H1 (cell line): Measurements from ENCODE around the gene PNMA3. TPM values are rescaled to one million over a fixed set of nuclear protein-coding genes. Genes with fewer than 3 reads are reported as not detected.
"Not testable (repeated sequence)": the region's sequence is repeated elsewhere in the genome, so short reads cannot be mapped to it uniquely, and the experiment has no call there.

Experiments used
- CTCF ChIA-PET: fragments of 300-600 bp; sonication (Branson Sonifier 250); formaldehyde crosslinking; loops from one replicate; lab custom pipeline; 2021; ENCODE audit not compliant: partially characterized antibody; lab: Charles Lee
- POLR2A ChIA-PET: fragments of 300-600 bp; sonication (Branson Sonifier 250); formaldehyde crosslinking; loops from one replicate; lab custom pipeline; 2021; ENCODE audit warnings: inconsistent platforms; ENCODE audit not compliant: partially characterized antibody; lab: Charles Lee
- DNase-seq, 2 experiments: peaks; one replicate each; pipeline versions ENCODE4 v3.0.0 to v3.0.0-alpha.2; 2010 to 2022; ENCODE audit warnings: low spot score in 2 of 2, low read depth in 1 of 2, mixed read lengths in 1 of 2
- FAIRE-seq: peaks from 2 replicates; lab custom pipeline; 2011; peaks lifted over from hg19 to GRCh38; lab: Jason Lieb, UNC
- H2AFZ ChIP-seq: 2 replicates; pipeline ENCODE4 v1.8.1; 2012; ENCODE audit warnings: low read length, inconsistent platforms
- H2AK5ac ChIP-seq: 2 replicates; pipeline ENCODE4 v1.6.1; 2013; ENCODE audit warnings: low read depth, low read length
- H2BK120ac ChIP-seq: replicated peaks from 2 replicates; pipeline ENCODE3; 2013; ENCODE audit warnings: low read depth, low read length, inconsistent platforms
- H2BK12ac ChIP-seq: 2 replicates; pipeline ENCODE4 v1.6.1; 2013; ENCODE audit warnings: low read depth, low read length
- H2BK15ac ChIP-seq: 2 replicates; pipeline ENCODE4 v1.6.1; 2013; ENCODE audit warnings: low read length
- H2BK20ac ChIP-seq: 2 replicates; pipeline ENCODE4 v1.6.1; 2013; ENCODE audit warnings: low read length
- H2BK5ac ChIP-seq: 2 replicates; pipeline ENCODE4 v1.6.1; 2013; ENCODE audit warnings: low read depth, low read length
- H3K14ac ChIP-seq: 2 replicates; pipeline ENCODE4 v1.6.1; 2013; ENCODE audit warnings: inconsistent platforms; ENCODE audit not compliant: insufficient read length
- H3K18ac ChIP-seq: 2 replicates; pipeline ENCODE4 v1.6.1; 2013; ENCODE audit warnings: low read length; ENCODE audit errors: extremely low read depth
- H3K23ac ChIP-seq: 2 replicates; pipeline ENCODE4 v1.6.1; 2013; ENCODE audit warnings: inconsistent platforms; ENCODE audit not compliant: insufficient read length
- H3K23me2 ChIP-seq: 2 replicates; pipeline ENCODE4 v1.6.1; 2013; ENCODE audit warnings: low read depth, low read length
- H3K27ac ChIP-seq: 2 replicates; pipeline ENCODE4 v1.6.1; 2011; ENCODE audit warnings: low read depth, low read length, inconsistent platforms
- H3K27me3 ChIP-seq, 4 experiments: replicated peaks in 1 of 4; 1 replicate in 1 of 4; 2 replicates in 3 of 4; pipeline versions ENCODE4 v1.6.1 to v1.8.1; 2011 to 2013; ENCODE audit warnings: low read length in 3 of 4, mild to moderate bottlenecking in 3 of 4, inconsistent platforms in 2 of 4, mixed read lengths in 2 of 4, moderate library complexity in 1 of 4; ENCODE audit not compliant: control insufficient read depth in 3 of 4, insufficient read depth in 3 of 4; ENCODE audit errors: extremely low read depth in 1 of 4
- H3K36me3 ChIP-seq, 4 experiments: 2 replicates each; pipeline versions ENCODE4 v1.6.1 to v1.8.1; 2011 to 2013; ENCODE audit warnings: mild to moderate bottlenecking in 4 of 4, low read length in 3 of 4, moderate library complexity in 2 of 4, control low read depth in 1 of 4, inconsistent platforms in 1 of 4; ENCODE audit not compliant: insufficient read depth in 4 of 4, control insufficient read depth in 2 of 4
- H3K4ac ChIP-seq: replicated peaks from 2 replicates; pipeline ENCODE3; 2013; ENCODE audit warnings: low read length, low read depth, mixed read lengths, inconsistent platforms; ENCODE audit not compliant: insufficient read length
- H3K4me1 ChIP-seq, 4 experiments: replicated peaks in 1 of 4; 1 replicate in 1 of 4; 2 replicates in 3 of 4; pipeline versions ENCODE4 v1.6.1 to v1.8.1; 2011 to 2013; ENCODE audit warnings: low read length in 3 of 4, inconsistent platforms in 2 of 4, mixed read lengths in 1 of 4; ENCODE audit not compliant: insufficient read depth in 4 of 4, control insufficient read depth in 3 of 4
- H3K4me2 ChIP-seq, 2 experiments: 2 replicates each; pipeline versions ENCODE4 v1.6.1 to v1.8.1; 2011 to 2013; ENCODE audit warnings: low read depth in 2 of 2, low read length in 2 of 2, control low read depth in 1 of 2, inconsistent platforms in 1 of 2, mild to moderate bottlenecking in 1 of 2; ENCODE audit not compliant: insufficient read depth in 1 of 2
- H3K4me3 ChIP-seq, 4 experiments: fragments of 200-600, 300-600 bp in 1 of 4; sonication (generic), shearing (Covaris generic), sonication (Bioruptor Twin) in 1 of 4; 2 replicates each; pipeline versions ENCODE4 v1.5.1 to v1.8.1; 2011 to 2016; ENCODE audit warnings: low read length in 4 of 4, low read depth in 3 of 4, control low read depth in 2 of 4, inconsistent platforms in 2 of 4, mild to moderate bottlenecking in 2 of 4, mixed read lengths in 1 of 4, moderate library complexity in 1 of 4; ENCODE audit not compliant: insufficient read depth in 2 of 4; ENCODE audit errors: extremely low read depth in 1 of 4
- H3K56ac ChIP-seq: replicated peaks from 2 replicates; pipeline ENCODE3; 2013; ENCODE audit warnings: low read depth, mild to moderate bottlenecking, mixed read lengths, low read length, inconsistent platforms; ENCODE audit not compliant: insufficient read length
- H3K79me1 ChIP-seq: 2 replicates; pipeline ENCODE4 v1.6.1; 2013; ENCODE audit warnings: low read depth, low read length, control low read depth
- H3K79me2 ChIP-seq, 2 experiments: 2 replicates each; pipeline versions ENCODE4 v1.6.1 to v1.8.1; 2012 to 2013; ENCODE audit warnings: low read length in 2 of 2, mild to moderate bottlenecking in 2 of 2, inconsistent platforms in 1 of 2; ENCODE audit not compliant: insufficient read depth in 2 of 2, control insufficient read depth in 1 of 2
- H3K9ac ChIP-seq, 4 experiments: replicated peaks in 1 of 4; 1 replicate in 1 of 4; 2 replicates in 3 of 4; pipeline versions ENCODE4 v1.6.1 to v1.8.1; 2011 to 2013; ENCODE audit warnings: low read depth in 3 of 4, low read length in 3 of 4, control low read depth in 2 of 4, mild to moderate bottlenecking in 2 of 4, moderate library complexity in 2 of 4, inconsistent platforms in 1 of 4; ENCODE audit errors: extremely low read depth in 1 of 4
- H3K9me3 ChIP-seq, 2 experiments: 2 replicates each; pipeline versions ENCODE4 v1.6.1 to v1.8.1; 2012 to 2013; ENCODE audit warnings: mild to moderate bottlenecking in 2 of 2, moderate library complexity in 2 of 2, control low read depth in 1 of 2, inconsistent platforms in 1 of 2, low read depth in 1 of 2, low read length in 1 of 2, mixed read lengths in 1 of 2; ENCODE audit not compliant: insufficient read depth in 2 of 2
- H4K20me1 ChIP-seq, 2 experiments: replicated peaks in 1 of 2; 2 replicates each; pipeline versions ENCODE3 to v1.8.1; 2011 to 2013; ENCODE audit warnings: inconsistent platforms in 2 of 2, low read length in 2 of 2, mild to moderate bottlenecking in 1 of 2; ENCODE audit not compliant: insufficient read depth in 2 of 2, control insufficient read depth in 1 of 2
- H4K5ac ChIP-seq: 2 replicates; pipeline ENCODE4 v1.6.1; 2013; ENCODE audit warnings: low read length, low read depth, mixed read lengths, inconsistent platforms; ENCODE audit not compliant: insufficient read length
- H4K8ac ChIP-seq: 2 replicates; pipeline ENCODE4 v1.8.0; 2013; ENCODE audit warnings: mild to moderate bottlenecking, moderate library complexity, low read length, inconsistent platforms; ENCODE audit not compliant: insufficient read depth; ENCODE audit errors: extremely low read depth
- H4K91ac ChIP-seq: replicated peaks from 2 replicates; pipeline ENCODE3; 2013; ENCODE audit warnings: low read length, mixed read lengths, inconsistent platforms; ENCODE audit not compliant: insufficient read length
- MAFK ChIP-seq: IDR thresholded peaks from 2 replicates; pipeline ENCODE4 v1.6.1; 2012; ENCODE audit warnings: low read depth, mild to moderate bottlenecking, improper control_type of control experiment, low read length
- WGBS, 2 experiments: shearing (Covaris generic) in 1 of 2; methylation state at CpG; one replicate each; pipeline versions ENCODE4 v1.1.6 to v1.1.7; 2013 to 2015; ENCODE audit warnings: low lambda C conversion rate in 2 of 2, mixed read lengths in 2 of 2, inconsistent platforms in 1 of 2, low coverage in 1 of 2, missing lambda C conversion rate in 1 of 2; ENCODE audit not compliant: insufficient replicate concordance in 2 of 2, insufficient coverage in 1 of 2, insufficient read length in 1 of 2; ENCODE audit errors: extremely low coverage in 1 of 2, missing lambda C conversion rate in 1 of 2; 5-methylcytosine and 5-hydroxymethylcytosine counted together
- polyA plus RNA-seq, 7 experiments: library from polyadenylated mRNA; depleted of rRNA in 3 of 7; stranded (reverse) in 5 of 7; unstranded in 2 of 7; fragments of >200 nt in 5 of 7; fragments of 200-250 nt in 2 of 7; gene quantifications; 1 replicate in 5 of 7; 2 replicates in 1 of 7; 4 replicates in 1 of 7; pipeline versions ENCODE4 v1.2.1 to v1.2.3, GENCODE V29; 2011 to 2013; ENCODE audit warnings: missing spikeins in 2 of 7, mixed read lengths in 2 of 7
- total RNA-seq: library from RNA; stranded (reverse); fragmentation: NEBNext Ultra II Directional; extraction: Animal tissue kit (Norgen Biotek cat#: 25700); gene quantifications from 2 replicates; pipeline ENCODE4 v1.2.1, GENCODE V29; 2021

PNMA3 gene
- total and polyA plus RNA-seq, 2 of the 8 experiments (the other 6 are each of a cell fraction or from before 2014, with no cell fraction given): 3.3 to 6.9 TPM

DNA sequence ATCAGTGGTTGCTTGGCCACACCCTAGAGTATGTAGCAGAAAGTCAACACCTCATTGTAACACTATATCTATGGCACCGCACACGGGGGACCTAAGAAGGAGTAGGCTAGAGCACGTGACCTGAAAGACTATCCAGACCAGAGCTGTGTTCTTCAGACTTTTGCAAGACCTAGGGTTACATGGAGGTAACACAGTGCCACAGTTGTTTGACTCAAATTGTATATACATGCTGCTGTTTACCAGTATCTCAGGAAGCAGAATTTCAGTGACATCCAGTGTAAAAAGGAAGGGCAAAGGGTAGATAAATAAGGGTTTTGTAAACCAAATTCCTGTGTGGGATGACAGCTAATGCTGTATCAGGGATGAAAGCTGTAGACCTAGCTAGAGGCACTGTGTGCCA lies 46.1 kb downstream of the PNMA3 start:
- no peak overlapping the region for H3K14ac ChIP-seq
- H2BK12ac ChIP-seq: no peak overlapping the region
- H4K20me1 ChIP-seq: no peaks in the 10 kb centered on the region
- no peak overlapping the region for H3K4me2 ChIP-seq
- H3K4me3 ChIP-seq: no peak overlapping the region
- H3K9me3 ChIP-seq: no peaks in the 10 kb centered on the region
- H3K79me1 ChIP-seq: no peaks in the 10 kb centered on the region
- H3K36me3 ChIP-seq: no peaks in the 10 kb centered on the region
- H3K27me3 ChIP-seq: no peaks in the 10 kb centered on the region
- DNase-seq (no peak), FAIRE-seq (no peak)
- no peak overlapping the region for H2BK15ac ChIP-seq
- no peaks in the 10 kb centered on the region for H3K4me1 ChIP-seq
- no peak overlapping the region for H4K8ac ChIP-seq
- H2BK20ac ChIP-seq: no peak overlapping the region
- no peak overlapping the region for H2BK120ac ChIP-seq
- no peak overlapping the region for H2AFZ ChIP-seq
- H3K9ac ChIP-seq: no peak overlapping the region
- no peak overlapping the region for H3K18ac ChIP-seq
- H3K4ac ChIP-seq: no peak overlapping the region
- no peaks in the 10 kb centered on the region for H3K23me2 ChIP-seq
- H3K56ac ChIP-seq: no peak overlapping the region
- no peak overlapping the region for H2AK5ac ChIP-seq
- WGBS, 2 experiments: 91% methylated on average over 3 of the region's 3 CpGs; no CpG with 5 or more reads in 1 of the 2 experiments
- no peak overlapping the region for H2BK5ac ChIP-seq
- H3K27ac ChIP-seq: no peak overlapping the region
- TF ChIP-seq MAFK: no peak
- H3K23ac ChIP-seq: no peak overlapping the region
- ChIA-PET POLR2A (no interaction called here), CTCF (no interaction called here)
- no peaks in the 10 kb centered on the region for H3K79me2 ChIP-seq
- no peak overlapping the region for H4K5ac ChIP-seq
- H4K91ac ChIP-seq: no peak overlapping the region

DNA sequence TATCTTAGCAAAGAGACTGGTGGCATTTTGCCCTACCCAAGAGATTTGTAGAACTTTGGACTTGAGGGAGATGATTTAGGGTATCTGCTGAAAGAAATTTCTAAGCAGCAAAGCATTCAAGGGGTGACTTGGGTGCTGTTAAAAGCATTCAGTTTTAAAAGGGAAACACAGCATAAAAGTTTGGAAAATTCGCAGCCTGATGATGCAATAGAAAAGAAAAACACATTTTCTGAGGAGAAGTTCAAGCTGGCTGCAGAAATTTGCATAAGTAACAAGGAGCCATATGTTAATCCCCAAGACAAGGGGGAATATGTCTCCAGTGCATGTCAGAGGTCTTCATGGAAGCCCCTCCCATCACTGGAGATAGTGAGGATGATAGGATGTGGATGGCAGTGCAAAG lies 48.7 kb downstream of the PNMA3 start:
- H3K18ac ChIP-seq, H4K8ac ChIP-seq, H3K27me3 ChIP-seq, POLR2A ChIA-PET, H3K4me3 ChIP-seq, H2BK120ac ChIP-seq, H2BK15ac ChIP-seq, H3K4me1 ChIP-seq, H3K9me3 ChIP-seq, H4K20me1 ChIP-seq, FAIRE-seq, H3K23ac ChIP-seq, H2BK5ac ChIP-seq, H3K56ac ChIP-seq, H2AFZ ChIP-seq, CTCF ChIA-PET, H4K91ac ChIP-seq, H2AK5ac ChIP-seq, H3K4ac ChIP-seq, H4K5ac ChIP-seq, H3K36me3 ChIP-seq, DNase-seq, H3K23me2 ChIP-seq, H3K79me1 ChIP-seq, H3K79me2 ChIP-seq, H3K4me2 ChIP-seq, H2BK12ac ChIP-seq, H3K14ac ChIP-seq, H2BK20ac ChIP-seq, H3K27ac ChIP-seq, H3K9ac ChIP-seq: not testable (repeated sequence)
- 90% methylated on average over 1 of the region's 1 CpG; no CpG with 5 or more reads in 1 of the 2 experiments for WGBS, 2 experiments
